NCI-H187 treated with DMSO at 0.1 percent for 48 hours (cell line): ENCODE results near the gene SNRPF.

Source experiments
- DNase-seq: peaks from one replicate; lab custom pipeline; 2025; lab: John Stamatoyannopoulos, UW

The SNRPF gene

DNA sequence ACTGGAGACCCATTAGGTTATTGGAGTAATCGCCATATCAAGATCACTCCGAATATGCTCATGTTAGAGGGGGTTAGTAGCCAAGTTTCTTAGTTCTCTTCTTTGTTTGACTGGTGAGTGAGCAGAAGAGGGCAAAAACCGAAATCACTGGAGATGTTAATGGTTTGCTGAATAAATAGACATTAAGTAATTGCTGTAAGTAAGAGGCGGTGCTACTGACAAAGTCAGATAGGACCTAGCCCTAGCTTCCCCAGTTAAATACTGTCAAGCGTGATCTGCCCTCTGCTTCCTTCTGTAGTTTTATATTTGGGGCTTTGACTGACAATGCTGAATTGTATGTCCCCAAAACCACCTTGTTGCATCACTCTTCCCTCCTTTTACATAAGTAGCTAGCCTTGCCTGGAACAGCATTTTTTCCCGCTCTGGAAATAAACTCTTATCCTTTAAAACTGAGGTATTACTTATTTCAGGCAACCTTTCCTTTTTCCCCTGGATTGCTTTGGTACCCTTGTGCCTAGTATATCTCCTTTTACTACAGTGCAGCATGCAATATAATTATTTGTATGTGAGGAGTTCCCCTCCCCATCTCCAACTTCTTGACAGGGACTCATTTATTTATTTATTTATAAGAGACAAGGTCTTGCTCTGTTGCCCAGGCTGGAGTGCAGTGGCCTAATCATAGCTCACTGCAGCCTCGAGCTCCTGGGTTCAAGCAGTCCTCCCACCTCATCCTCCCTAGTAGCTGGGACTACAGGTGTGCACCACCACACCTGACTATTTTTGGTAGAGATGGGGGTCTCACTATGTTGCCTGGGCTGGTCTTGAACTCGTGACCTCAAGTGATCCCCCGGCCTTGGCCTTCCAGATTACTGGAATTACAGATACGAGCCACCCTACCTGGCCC is 1.4 kb downstream of the SNRPF start:
- no peak for DNase-seq

DNA sequence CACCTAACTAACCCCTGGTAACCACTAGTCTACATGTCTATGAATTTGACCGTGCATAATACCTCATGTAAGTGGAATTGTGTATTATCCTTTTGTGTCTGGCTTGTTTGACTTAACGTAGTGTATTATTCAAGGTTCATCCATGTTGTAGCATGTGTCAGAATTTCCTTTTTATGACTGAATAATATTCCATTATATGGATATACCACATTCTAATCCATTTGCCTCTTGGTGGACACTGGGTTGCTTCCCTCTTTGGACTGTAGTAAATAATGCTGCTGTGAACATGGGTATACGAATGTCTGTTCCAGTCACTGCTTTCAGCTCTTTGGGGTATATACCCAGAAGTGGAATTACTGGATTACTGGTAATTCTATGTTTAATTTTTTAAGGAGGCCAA is 3.3 kb downstream of the SNRPF start:
- no peak for DNase-seq

DNA sequence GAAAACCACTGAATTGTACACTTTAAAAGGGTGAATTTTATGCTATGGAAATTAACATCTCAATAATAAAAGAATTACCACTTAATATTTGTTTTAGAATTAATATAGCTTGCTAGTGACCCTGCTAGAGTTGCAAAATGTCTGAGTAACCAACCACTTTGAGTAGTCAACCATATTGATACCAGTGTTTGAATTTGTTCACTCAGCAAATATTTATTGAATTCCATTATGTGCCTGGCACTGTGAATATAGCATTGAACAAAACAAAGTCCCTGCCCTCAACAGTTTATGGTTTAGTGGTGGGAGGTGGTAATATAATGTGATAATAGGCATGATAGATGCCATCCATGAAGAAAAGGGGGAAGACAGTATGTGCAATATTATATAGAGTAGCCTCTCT is 4.6 kb downstream of the SNRPF start:
- no peak for DNase-seq

DNA sequence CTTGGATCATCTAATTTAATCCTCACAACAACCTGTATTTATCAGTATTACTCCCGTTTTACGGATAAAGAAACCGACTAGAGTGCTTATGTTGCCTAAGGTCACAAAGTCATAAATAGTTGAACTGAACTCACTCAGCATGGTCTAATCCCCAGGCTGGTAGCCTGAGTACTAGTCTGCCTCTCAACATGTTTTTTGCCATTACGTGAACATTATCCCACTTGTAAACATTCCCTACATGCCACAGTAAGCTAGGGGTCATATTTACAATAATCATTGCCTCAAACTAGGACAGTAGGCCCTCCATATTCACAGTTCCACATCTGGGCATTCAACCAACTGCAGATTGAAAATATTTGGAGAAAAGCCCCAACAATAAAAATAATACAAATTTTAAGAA is 12.1 kb downstream of the SNRPF start:
- no peak for DNase-seq

DNA sequence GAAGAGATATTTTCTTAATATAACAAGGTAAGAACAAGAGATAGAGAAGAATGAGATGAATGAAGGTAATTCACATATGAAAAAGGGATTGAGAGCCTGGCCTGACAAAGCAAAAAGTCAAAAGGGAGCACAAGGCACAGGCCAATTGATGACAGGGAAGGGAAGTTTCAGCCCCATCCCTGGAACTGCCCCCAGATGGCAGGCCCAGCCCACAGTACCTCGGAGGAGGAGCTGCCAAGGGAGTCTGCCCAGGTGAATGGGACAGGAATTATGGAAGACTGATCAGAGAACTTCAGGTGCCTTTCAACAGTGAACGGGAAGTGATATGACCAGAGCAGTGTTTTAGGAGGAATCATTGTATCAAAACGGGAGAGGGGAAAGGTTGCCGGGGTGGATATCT is 15.7 kb downstream of the SNRPF start:
- no peak for DNase-seq

DNA sequence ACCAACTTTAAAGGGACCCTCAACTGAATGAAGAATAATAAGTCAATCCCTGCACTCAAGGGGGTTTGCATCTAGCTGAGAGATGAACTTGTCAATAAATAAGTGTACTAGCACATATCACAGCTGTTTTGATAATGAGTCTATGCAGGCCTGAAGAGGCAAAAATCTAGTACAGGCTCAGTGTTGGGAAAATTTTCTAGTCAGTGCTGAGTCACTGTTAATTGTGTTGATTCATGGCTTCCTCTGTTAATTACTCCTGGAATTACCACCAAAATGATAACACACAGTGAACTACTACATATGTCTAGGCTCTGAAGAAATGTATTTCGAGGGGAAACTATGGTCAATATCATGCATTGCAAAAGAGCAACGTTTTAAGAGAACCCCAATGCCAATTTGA is 18.9 kb downstream of the SNRPF start:
- DNase-seq = no peak

DNA sequence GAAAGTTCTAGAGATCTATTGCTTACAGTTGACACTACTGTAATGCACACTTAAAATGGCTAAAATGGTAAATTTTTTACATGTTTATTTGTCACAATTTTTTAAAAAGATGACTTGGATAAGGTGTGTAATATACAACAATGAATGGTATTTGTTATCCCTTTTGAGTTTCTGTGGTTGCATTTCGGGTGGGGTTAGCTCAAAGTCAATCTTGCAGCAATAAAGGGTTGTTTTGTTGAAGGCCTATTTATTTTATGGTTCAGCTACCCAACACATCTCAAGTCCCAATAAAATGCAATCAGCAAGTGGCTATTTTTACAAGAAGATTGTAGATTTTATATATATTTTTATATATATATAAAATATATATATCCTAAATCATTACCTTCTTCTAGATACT is 22.1 kb downstream of the SNRPF start:
- no peak for DNase-seq

DNA sequence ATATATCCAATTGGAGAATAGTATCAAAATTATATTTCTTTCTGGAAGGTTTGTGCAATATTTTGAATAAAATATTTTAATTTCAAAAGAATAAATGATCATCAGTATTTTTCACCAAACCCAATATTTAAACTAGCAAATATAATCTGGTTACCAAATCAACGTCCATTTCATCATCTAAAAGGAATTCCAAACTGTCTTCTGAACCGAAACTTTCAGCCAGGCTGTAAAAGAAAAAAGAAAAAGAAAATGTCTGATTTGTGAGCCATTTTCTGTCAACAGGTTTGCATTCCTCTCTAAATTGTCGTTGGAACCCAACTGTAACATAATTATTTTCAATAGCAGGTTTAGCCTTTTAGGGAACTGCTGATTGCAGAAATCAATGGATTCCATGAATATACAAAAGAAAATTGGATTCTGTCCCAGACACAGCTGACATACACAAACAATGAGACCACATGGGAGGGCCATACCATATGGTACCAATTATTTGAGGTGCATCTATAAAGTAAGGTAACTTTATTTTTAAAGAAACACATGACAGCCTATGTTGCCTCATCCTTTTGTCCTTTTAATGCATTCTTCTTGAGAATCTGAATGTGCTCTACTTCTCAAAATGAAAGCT is 22.7 kb downstream of the SNRPF start:
- DNase-seq = no peak

DNA sequence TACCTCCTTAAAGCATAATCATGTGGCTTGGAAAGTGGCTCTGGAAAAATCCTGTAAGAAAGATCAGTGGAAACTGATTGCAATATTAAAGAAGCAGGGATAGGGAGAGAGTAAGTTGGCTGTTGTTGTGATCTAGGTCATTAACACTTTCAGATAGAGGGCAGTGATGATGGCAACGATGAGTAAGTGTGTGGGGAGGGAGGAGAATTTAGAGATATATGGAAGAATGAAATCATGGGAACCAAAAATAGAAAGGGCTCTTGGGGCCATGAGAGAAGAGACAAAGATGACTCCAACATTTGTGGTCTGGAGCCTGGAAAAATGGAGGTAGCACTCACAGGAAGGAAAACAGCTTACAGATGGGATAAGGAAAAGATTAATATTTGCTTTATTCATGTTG is 23.3 kb downstream of the SNRPF start:
- no peak for DNase-seq

DNA sequence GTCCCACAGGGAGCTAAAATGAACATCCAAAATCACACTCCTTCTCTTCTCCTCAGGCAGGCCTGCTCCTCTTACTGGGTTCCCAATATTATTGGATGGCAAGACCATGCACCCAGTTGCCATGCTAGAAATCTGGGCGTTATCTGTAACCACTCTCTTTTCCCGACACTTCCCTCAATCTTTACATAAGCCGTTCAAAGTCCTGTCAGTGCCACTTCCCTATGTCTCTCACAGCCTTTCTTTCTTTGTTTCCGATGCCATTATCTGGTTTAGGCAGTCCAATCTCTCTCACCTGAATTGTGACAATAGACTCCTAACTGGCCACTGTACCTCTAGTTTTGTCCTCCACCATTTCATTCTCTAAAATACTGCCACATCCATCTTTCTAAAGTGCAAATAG is 24.1 kb downstream of the SNRPF start:
- no peak for DNase-seq

DNA sequence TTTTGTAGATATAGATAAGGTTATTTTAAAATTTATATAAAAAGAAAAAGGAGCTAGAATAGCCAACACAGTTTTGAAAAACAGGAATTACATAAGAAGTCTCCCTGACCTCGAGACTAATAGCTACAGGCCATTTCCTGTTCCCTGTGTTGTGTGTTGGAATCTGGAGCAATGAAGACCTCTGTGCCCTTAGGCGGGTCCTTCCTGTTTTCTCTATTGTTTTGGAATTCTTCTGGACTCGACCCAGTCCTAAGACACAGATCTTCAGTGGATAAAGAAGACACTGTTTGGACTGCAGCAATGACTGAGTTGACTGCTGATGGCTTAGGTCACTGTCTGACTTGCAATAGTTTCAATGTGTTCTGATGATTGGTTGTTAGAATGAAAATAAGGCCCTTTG is 26.2 kb downstream of the SNRPF start:
- DNase-seq = no peak

DNA sequence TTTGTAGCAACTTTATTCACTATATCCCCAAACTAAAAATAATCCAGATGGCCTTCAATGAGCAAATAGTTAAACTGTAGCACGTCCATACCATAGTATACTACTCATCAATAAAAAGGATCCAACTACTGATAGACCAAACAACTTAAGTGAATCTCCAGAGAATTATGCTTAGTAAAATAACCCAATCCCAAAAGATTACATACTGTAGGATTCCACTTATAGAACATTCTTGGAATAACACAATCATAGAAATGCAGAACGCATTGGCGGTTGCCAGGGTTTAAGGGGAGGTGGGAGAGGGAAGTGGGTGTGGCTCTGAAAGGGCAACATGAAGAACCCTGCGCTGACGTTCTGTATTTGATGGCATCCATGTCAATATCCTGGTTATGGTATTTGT is 28.6 kb downstream of the SNRPF start:
- no peak for DNase-seq

DNA sequence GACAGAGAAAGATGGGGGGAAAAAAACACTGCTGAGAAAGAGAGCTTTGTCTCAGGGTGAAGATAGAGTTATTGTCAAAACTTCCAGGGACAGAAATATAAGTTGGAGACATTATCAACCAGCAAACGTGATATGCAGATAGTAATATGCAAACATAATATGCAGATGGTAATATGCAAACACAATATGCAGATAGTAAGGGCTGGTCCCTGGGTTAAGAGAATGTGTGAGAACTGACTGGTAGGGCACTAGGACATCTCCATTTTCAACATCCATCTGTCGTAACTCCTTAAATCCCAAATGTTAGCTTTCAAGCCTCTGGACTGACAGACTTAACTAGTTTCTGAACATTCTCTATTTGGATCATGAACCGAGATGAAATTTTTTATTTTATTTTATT is 32.2 kb downstream of the SNRPF start:
- no peak for DNase-seq

DNA sequence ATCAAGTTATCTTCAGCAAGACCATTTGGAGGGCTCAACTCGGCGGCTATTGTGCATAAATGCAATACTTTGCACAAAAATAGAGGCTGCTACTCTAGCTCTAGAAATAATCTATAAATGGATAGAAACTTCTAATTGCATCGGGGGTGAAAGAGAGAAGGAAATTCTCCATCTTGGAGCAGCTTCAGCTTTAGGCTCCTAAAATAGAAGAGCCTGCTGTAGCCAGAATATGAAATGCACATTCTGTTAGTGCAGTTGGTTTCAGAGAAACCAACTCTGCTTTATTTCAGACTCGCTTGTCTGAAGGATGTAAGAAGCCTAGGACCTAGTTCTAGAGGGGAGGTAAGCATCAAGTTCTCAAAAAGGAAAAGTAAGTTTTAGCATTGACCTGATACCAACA is 38.1 kb downstream of the SNRPF start:
- no peak for DNase-seq

DNA sequence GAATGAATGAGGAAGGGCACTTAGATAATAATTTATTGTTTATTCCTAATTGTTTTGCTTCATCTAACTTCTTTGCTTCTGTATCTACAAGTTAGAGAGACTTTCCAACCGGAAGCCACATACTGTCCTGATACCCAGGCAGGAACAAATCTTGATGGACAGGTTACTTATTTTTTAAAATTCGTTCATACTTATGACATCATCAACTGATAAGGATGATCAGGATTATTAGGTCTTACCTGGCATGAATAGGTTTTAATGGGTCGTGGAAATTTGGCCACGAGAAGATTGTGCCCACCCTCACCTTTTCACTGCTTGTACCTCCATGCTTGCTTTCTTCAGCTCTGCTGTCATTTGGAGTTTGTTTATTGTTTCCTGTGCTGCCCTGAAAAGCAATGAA is 39.3 kb downstream of the SNRPF start:
- DNase-seq = no peak

DNA sequence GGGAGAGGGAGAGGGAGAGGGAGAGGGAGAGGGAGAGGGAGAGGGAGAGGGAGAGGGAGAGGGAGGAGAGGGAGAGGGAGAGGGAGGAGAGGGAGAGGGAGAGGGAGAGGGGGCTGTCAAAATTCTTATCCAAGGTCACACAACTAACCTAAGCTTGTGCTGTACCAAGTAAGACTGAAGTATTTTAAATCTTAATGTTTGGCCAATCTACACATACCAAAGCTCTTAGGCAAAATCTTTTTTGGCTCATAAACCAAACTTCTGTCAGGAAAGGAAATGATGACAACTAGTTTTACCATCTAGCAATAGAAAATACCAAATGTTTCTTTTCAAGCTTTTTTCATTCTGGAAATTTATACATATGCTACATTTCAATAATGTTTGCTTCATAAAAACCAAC is 49.8 kb downstream of the SNRPF start:
- DNase-seq = no peak

DNA sequence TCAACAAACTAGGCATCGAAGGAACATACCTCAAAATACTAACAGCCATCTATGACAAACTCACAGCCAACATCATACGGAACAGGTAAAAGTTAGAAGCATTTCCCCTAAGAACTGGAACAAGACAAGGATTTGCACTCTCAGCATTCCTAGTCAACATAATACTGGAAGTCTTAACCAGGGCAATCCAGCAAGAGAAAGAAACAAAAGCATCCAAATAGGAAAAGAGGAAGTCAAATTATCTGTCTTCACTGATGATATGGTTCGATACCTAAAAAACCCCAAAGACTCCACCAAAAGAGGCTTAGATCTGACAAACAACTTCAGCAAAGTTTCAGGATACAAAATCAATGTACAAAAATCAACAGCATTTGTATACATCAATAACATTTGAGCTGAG is 51.1 kb downstream of the SNRPF start:
- no peak for DNase-seq
